HG02938 (cell line): ENCODE data around the gene CLEC19A.
"Not testable (repeated sequence)": the region's sequence is repeated elsewhere in the genome, so short reads cannot be mapped to it uniquely, and the experiment has no call there.

Experiments
- ATAC-seq: cut with Tn5 transposase; IDR thresholded peaks from one replicate; pipeline ENCODE4 v1.9.1; 2021; ENCODE audit warnings: mild to moderate bottlenecking, moderate library complexity; ENCODE audit not compliant: unreplicated experiment

CLEC19A gene

GRCh38 chr16:19321186-19321585 lies 35.7 kb downstream of the CLEC19A start:
- ATAC-seq = not testable (repeated sequence)

GRCh38 chr16:19323596-19323995 lies 38.1 kb downstream of the CLEC19A start:
- ATAC-seq = no peak

GRCh38 chr16:19328364-19328763 lies 42.8 kb downstream of the CLEC19A start:
- no peak for ATAC-seq

- no peak for ATAC-seq
These were observed 44.4 kb downstream of the CLEC19A start for GRCh38 chr16:19329932-19330331.

GRCh38 chr16:19330841-19331397 lies 45.4 kb downstream of the CLEC19A start:
- ATAC-seq = no peak

GRCh38 chr16:19331794-19332193 lies 46.3 kb downstream of the CLEC19A start:
- ATAC-seq = no peak

- no peak for ATAC-seq
These were observed 52.8 kb downstream of the CLEC19A start for GRCh38 chr16:19338335-19338734.

- ATAC-seq = no peak
These were observed 58.8 kb downstream of the CLEC19A start for GRCh38 chr16:19344224-19344801.

- ATAC-seq = no peak
These were observed 59.4 kb downstream of the CLEC19A start for GRCh38 chr16:19344980-19345379.

GRCh38 chr16:19346335-19346922 lies 60.9 kb downstream of the CLEC19A start:
- no peak for ATAC-seq

GRCh38 chr16:19348125-19348524 lies 62.6 kb downstream of the CLEC19A start:
- ATAC-seq = no peak

- ATAC-seq = no peak
These were observed 63.2 kb downstream of the CLEC19A start for GRCh38 chr16:19348578-19349315.

- ATAC-seq = no peak
These were observed 68.8 kb downstream of the CLEC19A start for GRCh38 chr16:19354371-19354770.

GRCh38 chr16:19356024-19356952 lies 70.8 kb downstream of the CLEC19A start:
- no peak for ATAC-seq

GRCh38 chr16:19359556-19359955 lies 74.0 kb downstream of the CLEC19A start:
- ATAC-seq = no peak
